Fibroblast of skin of right biceps (primary cell): ENCODE data around the gene WHAMM.

Source experiments
- DNase-seq: peaks from one replicate; pipeline ENCODE4 v3.0.0-alpha.2; 2013

WHAMM gene

DNA sequence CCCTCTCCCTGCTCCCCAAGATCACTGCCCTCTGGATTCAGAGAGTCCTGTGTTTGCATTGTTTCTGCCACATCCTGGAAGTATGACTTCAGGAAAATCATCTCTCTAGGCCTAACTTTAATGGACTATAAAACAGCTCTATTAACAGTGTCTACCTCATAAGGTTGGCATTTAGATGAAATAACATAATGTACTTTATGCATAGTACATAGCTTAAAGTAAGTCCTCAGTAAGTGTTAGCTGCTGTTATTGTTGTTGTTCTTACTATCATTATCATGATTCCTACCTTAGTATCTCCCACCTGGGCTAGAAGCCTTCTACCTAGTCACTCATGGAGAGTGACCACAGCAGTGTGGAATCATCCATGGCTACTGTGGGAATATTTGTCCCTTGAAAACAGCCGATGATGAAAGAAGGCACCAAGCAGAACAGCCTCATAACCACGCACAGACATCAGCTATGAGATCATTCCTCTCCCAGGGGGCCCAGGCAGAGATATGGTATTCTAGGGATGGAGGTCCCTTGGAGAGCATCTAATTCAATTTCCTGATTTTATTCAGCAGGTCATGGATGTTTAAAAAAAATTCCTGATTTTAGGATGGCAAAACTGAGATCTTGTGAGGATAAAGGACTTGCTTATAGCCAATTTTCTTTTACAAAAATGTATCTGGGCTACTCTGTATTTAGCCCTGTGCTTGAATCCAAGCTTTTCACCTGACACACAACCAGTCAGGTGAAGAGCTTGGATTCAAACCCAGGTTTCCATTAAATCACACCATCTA, 5.4 kb upstream of the WHAMM start:
- peak; percentile 54 for DNase-seq

DNA sequence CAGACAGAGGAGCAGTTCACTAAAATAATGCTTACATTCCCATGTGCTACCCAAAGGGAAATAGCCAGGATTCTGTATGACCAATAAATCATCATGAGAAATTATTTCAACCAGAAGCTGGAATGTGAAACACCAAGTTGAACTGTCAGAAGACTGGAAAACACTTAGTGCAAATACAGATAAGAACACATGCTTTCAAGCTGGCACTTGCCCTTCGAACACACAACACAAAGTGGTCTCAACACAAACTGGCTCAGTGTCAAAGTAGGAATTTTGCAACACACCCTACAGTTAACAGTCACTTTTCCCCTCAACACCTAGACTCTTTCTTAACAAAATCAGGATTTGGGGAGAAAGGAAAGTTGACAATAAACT, 4.9 kb upstream of the WHAMM start:
- peak; percentile 16 for DNase-seq

DNA sequence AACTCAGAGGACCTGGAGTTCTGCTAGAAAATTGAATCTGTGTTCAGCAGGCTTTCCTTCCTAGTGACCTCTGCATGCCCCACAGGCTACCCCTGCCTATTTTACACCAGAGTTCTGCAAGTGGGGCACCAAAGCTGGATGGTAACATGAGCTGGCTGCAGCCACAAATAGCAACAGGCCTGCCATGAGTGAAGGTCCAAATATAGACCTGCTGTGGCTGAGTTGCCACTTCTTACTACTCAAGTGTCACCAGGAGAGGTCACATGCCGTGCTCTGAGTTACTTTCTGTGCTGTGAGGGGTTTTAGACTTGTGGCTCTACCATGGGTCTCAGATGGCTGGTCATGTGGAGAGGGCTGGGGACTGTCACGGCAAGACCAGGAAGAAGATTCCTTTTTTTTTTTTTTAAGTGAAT, 3.4 kb upstream of the WHAMM start, which contains the start of gene FSD2:
Gene FSD2 (minus strand): TSS at position 76 of the 413 bp plus-strand sequence. CDS start 18,679 bp downstream, outside the sequence.
- DNase-seq = no peak

DNA sequence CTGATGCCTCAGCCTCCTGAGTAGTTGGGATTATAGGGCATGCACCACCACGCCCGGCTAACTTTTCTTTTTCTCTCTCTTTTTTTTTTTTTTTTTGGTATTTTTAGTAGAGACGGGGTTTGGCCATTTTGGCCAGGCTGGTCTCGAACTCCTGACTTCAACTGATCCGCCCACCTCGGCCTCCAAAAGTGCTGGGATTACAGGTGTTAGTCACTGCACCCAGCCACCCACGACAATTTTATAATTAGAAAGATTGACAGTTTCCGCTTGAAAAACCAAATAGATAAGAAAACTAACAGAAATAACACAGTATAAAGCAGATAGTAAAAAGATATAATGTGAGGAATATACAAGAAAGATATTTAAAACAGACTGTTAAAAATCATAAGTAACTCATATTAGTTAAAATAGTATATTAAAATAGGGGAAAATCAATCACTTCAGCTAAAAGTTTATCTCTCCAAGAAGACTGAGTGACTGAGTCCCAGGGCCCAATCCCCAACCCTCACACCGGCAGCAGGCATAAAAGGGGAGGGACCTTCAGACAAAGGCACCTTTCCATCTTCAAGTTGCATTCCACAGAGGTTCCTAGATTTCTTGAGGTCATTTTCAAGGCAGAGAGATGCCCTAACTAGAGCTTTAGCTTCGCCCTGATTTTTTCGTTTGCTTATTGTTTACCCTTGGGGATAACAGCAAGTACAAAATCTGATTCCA, 1.4 kb upstream of the WHAMM start:
- no peak for DNase-seq

DNA sequence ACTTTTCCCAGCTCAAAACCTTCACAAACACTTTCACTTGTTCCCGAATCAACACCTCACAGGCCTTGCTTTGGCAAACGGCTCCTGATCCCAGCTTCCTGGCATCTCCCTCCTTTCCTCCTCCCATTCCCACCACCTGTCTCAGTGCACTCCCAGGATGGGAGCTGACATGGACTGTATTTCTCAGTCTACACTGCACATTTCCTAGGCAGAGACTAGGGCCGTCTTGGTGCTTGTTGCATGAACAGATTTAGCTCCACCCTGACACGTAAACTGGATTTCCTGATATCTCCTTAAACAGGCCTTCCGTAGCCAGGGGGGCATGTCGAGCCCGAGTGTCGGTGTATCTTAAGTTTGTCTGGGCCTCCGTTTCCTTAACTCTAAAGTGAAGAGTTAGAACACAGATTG, 790 bp upstream of the WHAMM start:
- DNase-seq = no peak

DNA sequence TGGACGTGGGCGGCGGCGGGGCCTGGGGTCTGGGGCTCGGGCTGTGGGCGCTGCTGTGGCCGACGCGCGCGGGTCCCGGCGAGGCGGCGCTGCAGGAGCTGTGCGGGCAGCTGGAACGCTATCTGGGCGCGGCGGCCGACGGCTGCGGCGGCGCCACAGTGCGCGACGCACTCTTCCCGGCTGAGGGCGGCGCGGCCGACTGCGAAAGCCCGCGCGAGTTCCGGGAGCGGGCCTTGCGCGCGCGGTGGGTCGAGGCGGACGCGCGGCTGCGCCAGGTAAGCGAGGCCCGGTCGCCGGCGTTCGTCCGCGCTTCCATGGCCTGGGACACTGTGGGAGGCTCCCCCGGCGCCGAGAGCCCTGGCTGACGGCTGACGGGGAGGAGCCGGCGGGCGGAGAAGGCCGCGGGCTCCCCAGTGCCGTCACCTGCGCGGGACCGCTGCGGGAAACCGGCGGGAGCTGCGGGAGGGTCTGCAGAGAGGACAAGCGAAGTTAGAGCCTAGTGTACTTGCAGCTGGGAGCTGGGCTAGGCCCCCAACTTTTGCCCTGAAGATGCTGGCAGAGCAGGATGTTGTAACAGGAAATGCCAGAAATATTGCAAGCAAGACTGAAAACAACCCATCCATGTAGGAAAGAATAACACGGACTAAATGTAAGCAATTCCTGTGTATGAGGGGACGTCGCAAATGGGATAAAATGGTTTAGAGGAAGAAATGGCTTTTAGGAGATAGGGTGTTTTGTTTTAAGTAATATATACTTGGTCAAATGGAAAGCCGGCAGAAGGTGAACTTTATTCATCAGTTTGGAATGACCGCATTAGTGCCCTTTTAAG, 847 bp downstream of the WHAMM start:
- DNase-seq = peak; percentile 73

DNA sequence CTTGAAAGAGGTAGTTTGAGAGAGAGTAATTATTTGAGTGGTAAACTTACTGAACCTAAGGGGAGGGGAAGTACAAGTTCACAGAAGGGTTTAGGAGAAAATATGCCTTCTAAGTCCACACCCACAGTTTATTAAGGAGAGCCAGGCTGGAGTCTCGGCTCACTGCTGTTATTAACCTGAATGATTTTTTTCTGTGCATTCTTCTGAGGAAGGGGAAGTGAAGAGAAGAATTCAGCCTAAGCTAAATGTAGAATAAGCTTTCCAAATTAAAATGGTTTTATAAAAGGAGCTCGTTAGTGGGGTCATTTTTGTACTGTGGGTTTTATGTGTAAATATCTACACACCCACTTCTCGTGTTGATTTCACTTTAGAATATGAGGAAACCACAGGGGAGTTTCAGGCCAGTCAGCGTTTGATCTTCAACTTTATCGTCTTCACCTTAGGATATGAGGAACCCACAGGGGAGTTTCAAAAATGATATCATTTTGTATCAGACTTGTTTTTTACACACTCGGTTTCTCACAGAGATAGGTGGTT, 1.5 kb downstream of the WHAMM start:
- no peak for DNase-seq

DNA sequence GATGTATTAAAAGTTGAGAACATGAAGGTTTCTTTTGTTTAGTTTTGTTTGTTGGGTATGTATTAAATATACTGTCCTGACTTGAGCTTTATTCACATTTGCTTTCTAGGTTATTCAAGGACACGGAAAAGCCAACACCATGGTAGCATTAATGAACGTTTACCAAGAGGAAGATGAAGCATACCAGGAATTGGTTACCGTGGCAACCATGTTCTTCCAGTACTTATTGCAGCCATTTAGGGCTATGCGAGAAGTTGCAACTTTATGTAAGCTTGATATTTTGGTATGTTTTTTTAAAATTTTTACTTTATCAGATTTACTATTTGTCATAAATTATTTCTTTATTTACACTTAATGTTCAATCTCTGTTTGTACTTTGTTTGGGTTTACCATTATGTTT, 3.6 kb downstream of the WHAMM start:
- DNase-seq = peak; percentile 25

DNA sequence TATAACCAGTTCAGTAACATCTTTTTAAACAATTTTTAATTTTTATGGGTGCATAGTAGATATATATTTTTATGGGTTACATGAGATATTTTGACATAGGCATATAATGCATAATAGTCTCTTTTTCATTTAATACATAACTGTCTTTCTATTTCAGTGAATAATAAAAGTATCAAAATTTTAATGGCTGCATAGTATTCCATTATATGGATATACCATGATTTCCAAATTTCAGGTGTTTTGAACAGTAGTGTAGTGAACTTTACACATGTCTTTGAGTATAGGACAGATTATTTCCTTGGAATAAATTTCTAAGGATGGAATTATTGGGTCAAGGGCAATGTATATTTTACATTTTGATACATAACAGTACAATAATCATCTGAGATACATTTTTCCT, 10.7 kb downstream of the WHAMM start:
- no peak for DNase-seq

DNA sequence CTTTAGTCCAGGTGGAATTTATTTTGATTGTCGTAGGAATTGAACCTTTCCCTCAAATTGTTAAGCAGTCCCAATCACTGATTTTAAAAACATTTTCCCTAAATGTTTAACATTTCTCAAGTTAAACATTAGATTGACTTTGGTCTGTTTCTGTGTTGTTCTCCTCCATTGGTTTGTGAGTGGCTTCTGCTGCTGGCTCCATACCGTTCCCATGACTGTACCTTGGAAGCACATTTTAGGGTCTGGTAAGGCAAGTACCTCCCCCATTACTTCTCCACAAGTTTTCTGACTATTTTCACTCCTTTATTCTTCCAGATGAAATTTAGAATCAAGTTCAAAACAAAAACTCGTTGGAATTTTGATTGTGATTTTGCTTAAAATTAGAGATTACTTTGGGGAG, 12.0 kb downstream of the WHAMM start:
- peak; percentile 74 for DNase-seq

DNA sequence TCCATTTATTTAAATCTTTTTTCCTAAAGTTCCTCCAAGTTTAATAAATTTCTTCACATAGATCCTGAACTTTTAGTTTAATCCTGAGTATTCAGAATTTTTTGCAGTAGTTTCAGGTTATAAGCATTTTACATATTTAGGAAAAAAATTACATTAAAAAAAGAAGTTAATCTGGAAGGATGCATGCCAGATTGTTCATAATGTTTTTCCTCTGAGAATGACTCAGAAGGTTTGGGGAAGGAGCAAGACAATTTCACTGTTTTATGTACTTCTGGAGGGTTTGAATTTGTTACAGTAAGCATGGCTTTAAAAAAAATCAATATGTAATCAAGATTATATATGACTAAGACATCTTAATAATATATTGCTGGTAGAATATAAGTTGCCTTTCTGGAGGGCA, 12.4 kb downstream of the WHAMM start:
- peak; percentile 28 for DNase-seq

DNA sequence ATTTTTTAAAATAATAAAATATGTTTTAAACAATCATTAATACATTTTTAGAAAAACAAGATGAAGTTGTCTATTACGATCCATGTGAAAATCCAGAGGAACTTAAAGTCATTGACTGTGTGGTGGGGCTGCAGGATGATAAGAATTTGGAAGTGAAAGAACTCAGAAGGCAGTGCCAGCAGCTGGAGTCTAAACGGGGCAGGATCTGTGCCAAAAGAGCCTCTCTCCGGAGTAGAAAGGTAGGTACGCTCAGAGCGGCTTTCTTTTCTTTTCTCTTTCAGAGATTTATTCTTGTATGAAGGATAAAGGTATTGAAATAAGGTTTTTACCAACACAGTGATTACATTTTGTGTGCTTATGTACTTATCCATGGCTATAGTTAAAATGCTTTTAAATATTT, 13.6 kb downstream of the WHAMM start:
- no peak for DNase-seq

DNA sequence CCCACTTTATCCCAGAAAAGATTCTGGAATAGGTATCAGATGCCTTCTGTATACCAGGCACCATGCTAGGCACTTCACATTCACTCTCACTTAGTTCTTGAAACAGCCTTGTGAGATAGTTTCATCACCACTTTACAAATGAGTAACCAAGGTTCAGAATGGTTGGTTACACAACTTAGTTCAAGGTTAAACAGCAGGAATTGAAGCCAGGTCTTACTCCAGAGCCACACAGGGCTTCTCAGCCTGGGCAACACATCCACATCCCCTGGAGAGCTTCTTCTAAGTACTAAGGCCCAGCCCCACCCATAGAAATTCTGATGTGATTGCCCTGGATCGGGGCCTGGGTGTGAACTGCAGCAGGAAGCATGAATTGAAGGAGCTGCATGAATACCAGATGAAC, 18.6 kb downstream of the WHAMM start:
- no peak for DNase-seq

DNA sequence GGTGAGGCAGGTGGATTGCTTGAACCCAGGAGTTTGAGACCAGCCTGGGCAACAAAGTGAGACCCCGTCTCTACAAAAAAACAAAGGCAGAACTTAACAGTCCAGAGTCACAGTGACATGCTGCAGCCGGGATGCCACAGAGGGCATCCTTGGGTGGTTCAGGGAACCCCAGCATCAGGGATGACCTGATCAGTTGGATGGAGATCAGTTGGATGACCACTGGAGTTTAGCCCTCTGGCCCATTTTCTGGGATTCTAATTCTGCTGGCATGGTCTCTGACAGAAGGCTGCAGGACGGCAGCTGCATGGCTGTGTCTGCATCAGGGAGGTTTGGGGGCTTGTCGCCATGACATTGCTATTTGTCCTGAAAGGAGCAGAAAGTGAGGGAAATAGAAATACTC, 19.8 kb downstream of the WHAMM start:
- no peak for DNase-seq

DNA sequence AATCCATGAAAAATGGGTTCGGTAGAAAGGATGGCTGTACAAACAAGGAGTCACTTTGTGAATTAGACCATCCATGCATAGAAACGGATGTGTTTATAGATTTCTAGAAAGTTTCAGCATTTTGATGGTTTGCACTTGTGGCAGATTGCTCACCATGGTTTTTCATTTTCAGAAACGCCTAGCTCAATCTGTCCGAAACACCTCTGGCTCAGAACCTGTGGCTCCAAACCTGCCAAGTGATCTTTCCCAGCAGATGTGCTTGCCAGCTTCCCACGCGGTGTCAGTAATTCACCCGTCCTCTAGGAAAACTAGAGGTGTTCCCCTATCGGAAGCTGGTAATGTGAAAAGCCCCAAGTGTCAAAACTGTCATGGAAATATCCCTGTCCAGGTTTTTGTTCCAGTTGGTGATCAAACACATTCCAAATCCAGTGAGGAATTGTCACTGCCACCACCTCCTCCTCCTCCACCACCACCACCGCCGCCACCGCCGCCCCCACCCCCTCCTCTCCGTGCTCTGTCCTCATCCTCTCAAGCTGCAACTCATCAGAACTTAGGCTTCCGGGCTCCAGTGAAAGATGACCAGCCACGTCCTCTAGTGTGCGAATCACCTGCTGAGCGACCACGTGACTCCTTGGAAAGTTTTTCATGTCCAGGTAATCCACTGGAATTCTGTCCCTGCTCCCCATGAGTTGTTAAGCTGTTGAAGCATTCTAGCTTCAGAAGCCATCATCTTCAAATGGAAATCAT, 21.2 kb downstream of the WHAMM start:
- DNase-seq = no peak

DNA sequence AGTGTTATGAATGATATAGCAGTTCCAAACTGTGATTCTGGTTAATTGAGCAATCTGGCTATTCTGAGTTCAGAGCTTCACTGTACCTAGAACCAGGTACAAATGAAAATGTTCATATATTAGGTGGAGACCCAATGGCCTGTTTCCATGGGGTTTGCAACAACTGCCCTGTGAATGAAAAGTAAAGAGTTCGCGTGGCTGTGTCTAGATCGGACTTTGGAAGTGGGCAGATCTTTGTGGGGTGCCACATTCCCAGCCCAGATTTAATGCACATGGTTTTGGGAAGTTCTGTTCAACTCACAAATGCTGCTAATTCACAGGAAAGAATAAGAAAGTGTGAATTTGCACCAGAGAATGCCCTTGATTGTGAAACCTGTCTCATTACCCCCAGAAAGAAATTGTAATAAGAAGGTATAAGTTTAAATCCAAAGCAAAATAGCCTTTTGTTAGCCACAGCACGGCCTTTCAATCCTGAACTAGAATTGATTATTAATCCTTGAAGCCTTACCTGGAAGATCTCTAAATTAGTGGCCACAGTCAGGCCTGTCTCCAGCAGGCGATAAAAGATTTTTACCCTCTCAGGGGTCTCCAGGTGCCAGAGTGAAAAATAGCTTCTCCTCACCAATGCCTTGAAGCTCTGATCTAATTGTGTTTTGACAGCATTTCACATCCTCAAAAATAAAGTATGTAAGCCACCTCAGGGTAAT, 22.6 kb downstream of the WHAMM start:
- DNase-seq = no peak

DNA sequence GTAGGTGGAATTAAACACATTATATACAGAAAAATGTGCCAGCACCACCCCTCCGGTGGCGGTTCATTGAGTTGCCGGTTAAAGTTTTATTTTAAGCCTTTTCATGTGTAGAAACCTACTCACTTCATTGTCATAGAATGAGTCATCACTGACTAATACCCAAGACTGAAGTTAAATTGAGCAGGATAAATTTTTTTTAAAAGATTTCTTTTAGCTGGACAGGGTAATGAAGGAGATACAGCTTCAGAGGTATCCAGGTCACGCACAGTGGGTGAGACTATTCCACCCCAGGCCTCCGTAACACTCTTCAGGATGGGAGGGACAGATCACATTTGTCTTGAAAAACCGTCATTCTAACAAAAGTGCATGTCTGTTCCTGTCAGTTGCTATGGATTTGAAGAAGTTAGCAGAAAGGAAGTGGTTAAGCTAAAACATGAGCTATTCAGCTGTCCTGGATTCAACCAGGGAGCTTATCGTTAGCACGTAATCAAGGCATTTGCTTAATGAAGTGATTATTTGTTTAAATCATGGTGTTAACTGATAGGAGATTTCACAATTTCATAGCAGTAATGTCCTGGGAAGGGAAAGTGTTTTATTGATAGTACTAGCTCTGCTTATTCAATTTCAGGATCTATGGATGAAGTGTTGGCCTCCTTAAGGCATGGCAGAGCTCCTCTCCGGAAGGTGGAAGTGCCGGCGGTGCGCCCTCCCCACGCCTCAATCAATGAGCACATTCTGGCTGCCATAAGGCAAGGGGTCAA, 23.4 kb downstream of the WHAMM start:
- peak; percentile 94 for DNase-seq

DNA sequence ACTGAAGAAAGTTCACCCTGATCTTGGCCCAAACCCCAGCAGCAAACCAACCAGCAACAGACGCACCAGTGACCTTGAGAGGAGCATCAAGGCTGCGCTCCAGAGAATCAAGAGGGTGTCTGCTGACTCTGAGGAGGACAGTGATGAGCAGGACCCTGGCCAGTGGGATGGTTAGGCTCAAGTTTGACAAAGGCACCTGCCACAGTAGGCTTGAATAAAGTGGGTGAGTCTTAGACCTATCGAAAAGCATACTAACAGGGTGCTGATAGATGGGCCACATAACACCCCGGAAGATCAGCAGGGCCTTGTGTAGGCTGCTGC, 23.9 kb downstream of the WHAMM start:
- DNase-seq = no peak

DNA sequence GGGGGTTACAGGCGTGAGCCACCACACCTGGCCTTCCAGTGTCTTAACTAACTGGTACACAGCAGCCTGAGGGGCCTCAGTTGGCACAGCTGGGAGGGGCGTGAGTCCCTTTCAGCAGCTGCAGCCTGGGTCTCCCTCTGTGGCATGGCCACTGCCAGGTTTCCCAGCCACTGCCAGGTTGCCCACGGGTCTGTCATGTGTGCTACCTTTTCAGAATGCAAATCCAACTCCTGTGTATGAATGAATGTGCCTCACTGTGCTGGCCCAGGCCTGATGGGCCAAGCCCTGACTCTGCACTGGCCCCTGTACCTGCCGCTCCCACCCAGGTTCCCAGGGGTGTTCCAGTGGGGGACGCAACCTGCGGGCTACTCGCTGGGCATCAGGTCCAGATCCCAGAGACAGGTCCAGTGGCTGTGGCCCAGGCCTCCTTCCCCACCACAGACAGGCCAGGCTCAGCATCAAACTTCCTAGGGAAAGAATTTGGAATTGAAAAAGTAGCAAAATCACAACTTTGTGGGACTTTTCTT, 26.0 kb downstream of the WHAMM start:
- DNase-seq = no peak

DNA sequence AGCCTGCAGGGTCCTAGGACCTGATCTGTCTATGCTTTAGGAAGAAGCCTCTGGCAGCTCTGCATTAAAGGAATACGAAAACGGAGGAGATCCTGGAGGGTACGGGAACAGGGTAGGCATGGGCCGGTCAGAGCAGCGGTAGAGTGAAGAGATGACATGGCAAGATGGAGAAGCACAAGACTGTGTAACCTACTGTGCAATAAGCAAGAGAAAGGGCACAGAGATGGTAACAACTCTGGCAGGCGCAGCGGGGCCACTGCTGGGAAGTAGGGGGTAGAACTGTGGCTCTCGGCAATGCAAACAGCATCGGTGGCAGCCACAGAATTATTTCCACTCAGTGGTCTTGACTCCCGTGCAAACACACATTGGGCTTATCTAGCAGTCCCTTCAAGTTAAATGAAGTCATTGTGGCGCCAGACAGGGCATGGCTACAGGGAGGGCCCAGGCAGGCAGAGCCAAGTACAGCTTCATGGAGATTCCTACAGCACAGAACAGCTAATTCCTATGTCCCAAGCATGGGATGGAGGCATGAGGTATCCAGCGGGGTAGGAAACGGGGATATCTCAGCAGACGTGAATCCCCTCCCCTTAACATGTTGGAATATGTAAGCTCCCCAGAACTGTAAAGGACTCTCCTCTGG, 28.8 kb downstream of the WHAMM start:
- no peak for DNase-seq

DNA sequence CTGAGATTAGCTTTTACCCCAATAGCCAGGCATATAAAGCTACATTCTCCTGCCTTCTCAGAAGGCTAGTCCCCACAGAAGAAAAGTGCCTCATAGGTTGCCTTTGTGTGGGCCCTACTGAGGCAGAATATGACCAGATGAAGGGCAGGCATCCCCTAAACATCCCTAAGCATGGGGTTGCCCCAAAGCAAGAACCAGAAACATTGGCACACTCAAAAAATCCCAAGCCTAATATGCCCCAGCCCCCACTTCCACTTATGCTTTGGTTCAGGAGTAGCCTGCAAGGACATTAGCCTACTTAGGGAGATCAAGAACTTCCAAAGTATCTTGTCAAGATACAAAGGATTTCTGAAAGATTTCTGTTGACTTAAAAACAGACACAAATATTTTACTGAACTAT, 29.7 kb downstream of the WHAMM start:
- DNase-seq = no peak
